Measurements from ENCODE around the gene JARID2.

JARID2 gene

GRCh38 chr6:15560713-15561112 is 314.8 kb downstream of the JARID2 start:
- H3K36me3 ChIP-seq (ENCODE audit: insufficient read depth, low read length), result no peaks in the 10 kb centered on the region

GRCh38 chr6:15561447-15562199 is 315.8 kb downstream of the JARID2 start:
- Histone ChIP-seq H3K4me2 (ENCODE audit: low read length) (no peak overlapping the region), H3K4me3 (ENCODE audit: low read depth, low read length, poor library complexity, severe bottlenecking) (no peak overlapping the region), H3K36me3 (ENCODE audit: insufficient read depth, low read length) (no peaks in the 10 kb centered on the region), H3K4me1 (ENCODE audit: insufficient read depth, low read length, severe bottlenecking) (peaks cover 9% of the 10 kb centered on the region), H3K27me3 (ENCODE audit: insufficient read depth, low read length) (no peaks in the 10 kb centered on the region), H3K9me3 (ENCODE audit: low read length) (no peaks in the 10 kb centered on the region), H3K9me2 (ENCODE audit: low read depth, low read length) (no peaks in the 10 kb centered on the region), H3F3A (ENCODE audit: insufficient read depth, low read length) (no peaks in the 10 kb centered on the region), H3K9ac (ENCODE audit: low read length) (no peak overlapping the region), H4K20me1 (ENCODE audit: insufficient read depth, low read length) (no peaks in the 10 kb centered on the region), H3K79me2 (ENCODE audit: insufficient read depth, low read length) (no peaks in the 10 kb centered on the region), H2AFZ (ENCODE audit: low read length) (no peak overlapping the region), H3K27ac (ENCODE audit: low read depth, low read length, poor library complexity, severe bottlenecking) (no peak overlapping the region)
- no peak for TF ChIP-seq CTCF (IDR thresholded peaks at IDR 0.05; ENCODE audit: low read length)
- no peak for TF ChIP-seq EZH2 (IDR thresholded peaks at IDR 0.05; ENCODE audit: borderline replicate concordance, low read length)

More at GRCh38 chr6:15560713-15561112, 314.8 kb downstream of the JARID2 start:
- Histone ChIP-seq H3K9me2 (ENCODE audit: low read depth, low read length) (no peaks in the 10 kb centered on the region), H3F3A (ENCODE audit: insufficient read depth, low read length) (no peaks in the 10 kb centered on the region), H3K4me3 (ENCODE audit: low read depth, low read length, poor library complexity, severe bottlenecking) (no peak overlapping the region), H4K20me1 (ENCODE audit: insufficient read depth, low read length) (no peaks in the 10 kb centered on the region), H3K27me3 (ENCODE audit: insufficient read depth, low read length) (no peaks in the 10 kb centered on the region), H3K9ac (ENCODE audit: low read length) (no peak overlapping the region), H3K79me2 (ENCODE audit: insufficient read depth, low read length) (no peaks in the 10 kb centered on the region), H3K4me2 (ENCODE audit: low read length) (no peak overlapping the region), H2AFZ (ENCODE audit: low read length) (no peak overlapping the region), H3K9me3 (ENCODE audit: low read length) (no peaks in the 10 kb centered on the region), H3K27ac (ENCODE audit: low read depth, low read length, poor library complexity, severe bottlenecking) (no peak overlapping the region), H3K4me1 (ENCODE audit: insufficient read depth, low read length, severe bottlenecking) (peaks cover 9% of the 10 kb centered on the region)
- TF ChIP-seq EZH2 (IDR thresholded peaks at IDR 0.05; ENCODE audit: borderline replicate concordance, low read length) (no peak), CTCF (IDR thresholded peaks at IDR 0.05; ENCODE audit: low read length) (no peak)

GRCh38 chr6:15562977-15563376 is 317.1 kb downstream of the JARID2 start:
- no peaks in the 10 kb centered on the region for H4K20me1 ChIP-seq (ENCODE audit: insufficient read depth, low read length)
- H3K9ac ChIP-seq (ENCODE audit: low read length), result no peak overlapping the region
- no peaks in the 10 kb centered on the region for H3K79me2 ChIP-seq (ENCODE audit: insufficient read depth, low read length)
- H3K9me3 ChIP-seq (ENCODE audit: low read length), result no peaks in the 10 kb centered on the region
- no peaks in the 10 kb centered on the region for H3K27me3 ChIP-seq (ENCODE audit: insufficient read depth, low read length)
- H3F3A ChIP-seq (ENCODE audit: insufficient read depth, low read length), result no peaks in the 10 kb centered on the region
- no peak overlapping the region for H2AFZ ChIP-seq (ENCODE audit: low read length)
- no peak overlapping the region for H3K27ac ChIP-seq (ENCODE audit: low read depth, low read length, poor library complexity, severe bottlenecking)
- no peak overlapping the region for H3K4me3 ChIP-seq (ENCODE audit: low read depth, low read length, poor library complexity, severe bottlenecking)
- H3K9me2 ChIP-seq (ENCODE audit: low read depth, low read length), result no peaks in the 10 kb centered on the region
- TF ChIP-seq EZH2 (IDR thresholded peaks at IDR 0.05; ENCODE audit: borderline replicate concordance, low read length), result no peak
- TF ChIP-seq CTCF (IDR thresholded peaks at IDR 0.05; ENCODE audit: low read length), result no peak
- H3K4me2 ChIP-seq (ENCODE audit: low read length), result no peak overlapping the region
- no peaks in the 10 kb centered on the region for H3K36me3 ChIP-seq (ENCODE audit: insufficient read depth, low read length)
- peaks cover 9% of the 10 kb centered on the region for H3K4me1 ChIP-seq (ENCODE audit: insufficient read depth, low read length, severe bottlenecking)

Measured in OCI-LY1 (cell line).